ENCODE data around the gene NCAPD3. TPM values are rescaled to one million over a fixed set of nuclear protein-coding genes. Genes with fewer than 3 reads are reported as not detected.

The NCAPD3 gene
- total RNA-seq, 1 experiment from 2014 or later, result 52.2 TPM

- H3K4ac ChIP-seq (ENCODE audit: low read depth, low read length), result no peak overlapping the region
- Mint-ChIP-seq H3K36me3 (ENCODE audit: insufficient read depth in 1 of 3, low read depth in 3 of 3) (peaks cover 77 to 92% (median 85%) of the 10 kb centered on the region in 3 experiments), H3K27ac (no peak overlapping the region), H3K4me3 (no peak overlapping the region), H3K9me3 (peaks cover 0 to 7% of the 10 kb centered on the region in 2 experiments; a peak in 2 of 5 replicates), H3K27me3 (ENCODE audit: low read depth) (no peaks in the 10 kb centered on the region), H3K4me1 (no peaks in the 10 kb centered on the region)
- no peak overlapping the region for H2BK20ac ChIP-seq (ENCODE audit: low read depth, low read length, poor library complexity, severe bottlenecking)
- no peak overlapping the region for H4K5ac ChIP-seq (ENCODE audit: insufficient read length, low read depth, low read length)
- no peak for DNase-seq
- no peaks in the 10 kb centered on the region for H3K4me1 ChIP-seq (ENCODE audit: insufficient read depth, low read length)
- H3K56ac ChIP-seq (ENCODE audit: insufficient read length, low read depth, low read length), result no peak overlapping the region
- H2BK15ac ChIP-seq (ENCODE audit: low read depth, low read length), result no peak overlapping the region
- H3K9me3 ChIP-seq (ENCODE audit: control insufficient read depth, low read depth, low read length), result no peaks in the 10 kb centered on the region
- H3T11ph ChIP-seq (ENCODE audit: low read length), result no peak overlapping the region
- no CpG with 5 or more reads among the region's 11 CpGs for WGBS (ENCODE audit: extremely low coverage, insufficient read length, low lambda C conversion rate)
- no peak overlapping the region for H2BK12ac ChIP-seq (ENCODE audit: insufficient read length, low read depth, low read length)
- H4K91ac ChIP-seq (ENCODE audit: insufficient read length, low read depth, low read length), result no peak overlapping the region
- no peak overlapping the region for H3K14ac ChIP-seq (ENCODE audit: insufficient read depth, low read length)
- no peak for TF ChIP-seq CTCF (conservative IDR thresholded peaks at IDR 0.05)
- no peak overlapping the region for H3K4me2 ChIP-seq (ENCODE audit: insufficient read depth, insufficient read length, low read length)
- no peak overlapping the region for H2BK120ac ChIP-seq (ENCODE audit: low read depth, low read length, poor library complexity, severe bottlenecking)
- H3K23me2 ChIP-seq (ENCODE audit: insufficient read length, low read depth, low read length, poor library complexity, severe bottlenecking), result no peaks in the 10 kb centered on the region
- no peaks in the 10 kb centered on the region for H3K27me3 ChIP-seq (ENCODE audit: insufficient read depth, low read length)
- H2BK5ac ChIP-seq (ENCODE audit: insufficient read length, low read length), result no peak overlapping the region
- no peaks in the 10 kb centered on the region for H3K79me2 ChIP-seq (ENCODE audit: insufficient read depth, low read length)
- no peak overlapping the region for H3K27ac ChIP-seq (ENCODE audit: insufficient read length, low read depth, low read length)
- H3K79me1 ChIP-seq (ENCODE audit: insufficient read depth, low read depth, low read length, poor library complexity, severe bottlenecking), result no peaks in the 10 kb centered on the region
- H3K23ac ChIP-seq (ENCODE audit: insufficient read length, low read depth, low read length), result no peak overlapping the region
- no peak overlapping the region for H3K18ac ChIP-seq (ENCODE audit: insufficient read length, low read depth, low read length)
- no peaks in the 10 kb centered on the region for H4K20me1 ChIP-seq (ENCODE audit: control insufficient read depth, insufficient read depth, insufficient read length)
- no peak overlapping the region for H4K8ac ChIP-seq (replicated peaks; ENCODE audit: insufficient read length, low read depth, low read length)
- no peak overlapping the region for H2AFZ ChIP-seq (ENCODE audit: low read length)
- no peak overlapping the region for H3K9ac ChIP-seq (ENCODE audit: extremely low read depth, insufficient read length, low read length)
- H2AK5ac ChIP-seq (ENCODE audit: insufficient read length, low read length), result no peak overlapping the region
Measured at GRCh38 chr11:134154441-134154840, 69.3 kb downstream of the NCAPD3 start.
